OCI-M1 (cell line): ENCODE results near the gene SLAMF9.
"Not testable (repeated sequence)": the region's sequence is repeated elsewhere in the genome, so short reads cannot be mapped to it uniquely, and the experiment has no call there.

Source experiments
- DNase-seq: peaks from one replicate; lab custom pipeline; 2025; lab: John Stamatoyannopoulos, UW

SLAMF9 gene

DNA sequence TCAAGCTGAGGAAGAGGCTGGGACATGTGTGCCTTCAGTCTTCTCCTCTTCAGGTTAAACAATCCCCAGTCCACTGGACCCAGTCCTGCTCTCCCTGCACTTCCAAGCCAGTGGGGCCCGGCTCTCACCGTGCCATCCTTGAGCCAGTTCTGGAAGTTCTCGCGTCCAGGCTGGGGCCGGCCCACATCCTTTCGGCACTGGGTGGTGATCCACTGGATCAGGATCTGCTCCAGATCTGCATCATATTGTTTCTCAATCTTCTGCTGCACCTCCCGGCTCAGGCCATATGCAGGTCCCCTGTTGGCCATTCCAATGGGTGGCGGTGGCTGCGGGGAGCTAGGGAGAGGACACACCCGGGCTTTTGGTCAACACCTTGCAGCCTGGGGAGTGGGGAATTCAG lies 33.8 kb downstream of the SLAMF9 start:
- no peak for DNase-seq

DNA sequence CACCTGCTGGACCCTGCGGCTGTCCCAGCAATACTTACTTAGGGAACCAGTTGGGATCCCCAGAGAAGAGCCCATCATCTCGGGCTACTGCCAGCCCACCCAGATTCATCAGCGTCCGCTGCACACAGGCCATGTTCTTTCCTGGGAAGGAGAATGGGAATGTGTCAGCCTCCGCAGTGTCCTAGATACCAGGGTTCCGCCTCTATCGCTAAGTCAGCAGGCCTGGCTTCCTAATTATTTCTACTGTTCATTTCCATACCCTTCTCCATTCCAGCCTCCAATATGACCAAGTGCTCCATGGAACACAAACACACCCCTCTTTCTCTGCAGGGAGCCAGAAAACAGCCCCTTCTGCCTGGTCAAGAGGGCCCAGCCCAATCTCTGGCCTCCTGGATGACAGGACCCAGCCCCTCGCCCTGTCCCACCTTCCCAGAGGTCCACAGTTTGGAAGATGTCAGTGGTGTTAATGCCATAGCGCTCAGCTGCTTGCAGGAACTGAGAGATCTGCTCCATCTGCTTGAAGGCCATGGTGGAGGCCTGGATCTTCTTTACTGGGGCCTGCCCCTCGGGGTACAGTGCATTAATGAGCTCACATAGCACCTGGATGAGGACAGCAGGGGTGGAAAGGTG lies 34.7 kb downstream of the SLAMF9 start:
- DNase-seq = no peak

DNA sequence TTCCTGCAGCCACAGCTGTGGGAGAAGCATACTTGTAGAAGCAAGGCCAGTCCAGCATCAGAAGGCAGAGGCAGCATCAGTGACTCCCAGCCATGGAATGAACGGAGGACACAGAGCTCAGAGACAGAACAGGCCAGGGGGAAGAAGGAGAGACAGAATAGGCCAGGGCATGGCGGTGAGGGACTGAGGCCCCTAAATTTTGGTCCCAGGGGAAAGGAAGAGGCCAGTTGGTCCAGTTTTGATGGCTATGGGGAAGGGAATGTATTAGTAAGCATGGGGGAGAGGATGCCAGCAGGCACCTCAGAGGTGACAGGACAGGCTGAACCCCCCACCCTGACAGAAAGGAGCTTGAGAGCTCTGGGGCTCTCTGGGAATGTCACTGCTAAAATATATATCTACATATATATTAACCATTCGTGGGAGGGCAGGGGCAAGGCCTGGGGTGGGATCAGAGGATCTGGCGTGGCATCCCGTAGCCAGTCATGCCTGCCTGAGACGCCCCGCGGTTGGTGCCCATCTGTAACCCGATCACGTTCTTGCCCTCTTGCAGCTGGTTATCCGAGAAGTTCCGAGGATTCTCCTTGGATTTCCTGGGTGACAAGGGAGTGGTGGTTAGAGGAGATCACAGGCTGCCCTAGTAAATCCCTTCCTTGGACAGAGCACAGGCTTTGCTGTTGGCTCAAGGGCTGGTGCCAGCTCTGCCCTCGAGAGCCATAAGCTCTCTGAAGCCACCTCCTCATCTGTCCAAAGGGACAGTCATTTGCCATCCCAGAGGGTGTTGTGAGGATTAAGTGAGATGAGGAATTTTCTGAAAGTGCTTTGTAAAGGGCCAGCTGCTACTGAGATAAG lies 35.5 kb downstream of the SLAMF9 start:
- DNase-seq = no peak

DNA sequence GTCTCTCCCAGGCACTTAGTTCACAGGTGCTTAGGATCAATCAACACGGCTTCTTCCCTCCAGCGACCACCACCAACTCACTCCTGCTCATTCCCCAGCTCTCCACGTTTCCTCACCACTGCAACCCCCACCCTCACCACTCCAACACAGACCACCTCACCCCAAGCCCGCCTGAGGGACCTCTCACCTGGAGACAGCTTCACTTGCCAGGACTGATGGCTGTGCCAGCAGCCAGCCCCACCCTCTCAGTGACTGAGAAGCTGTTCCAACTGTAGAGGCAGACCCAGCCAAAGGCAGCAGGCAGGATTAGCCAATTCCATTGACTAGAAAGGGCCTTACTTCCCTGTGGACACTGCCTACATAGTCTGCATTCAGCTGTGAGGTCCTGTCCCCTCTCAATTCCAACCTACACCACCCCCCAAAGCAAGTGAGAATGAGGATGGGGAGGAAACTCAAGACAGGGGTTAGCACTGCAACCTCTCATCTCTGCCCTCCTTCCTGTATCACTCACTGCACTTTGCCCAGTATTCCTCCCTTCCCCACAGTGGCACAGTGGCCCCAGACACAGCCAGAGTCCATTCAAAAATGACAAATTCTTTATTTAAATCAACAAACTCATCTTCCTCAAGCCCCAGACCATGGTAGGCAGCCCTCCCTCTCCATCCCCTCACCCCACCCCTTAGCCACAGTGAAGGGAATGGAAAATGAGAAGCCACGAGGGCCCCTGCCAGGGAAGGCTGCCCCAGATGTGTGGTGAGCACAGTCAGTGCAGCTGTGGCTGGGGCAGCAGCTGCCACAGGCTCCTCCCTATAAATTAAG lies 36.3 kb downstream of the SLAMF9 start:
- no peak for DNase-seq

DNA sequence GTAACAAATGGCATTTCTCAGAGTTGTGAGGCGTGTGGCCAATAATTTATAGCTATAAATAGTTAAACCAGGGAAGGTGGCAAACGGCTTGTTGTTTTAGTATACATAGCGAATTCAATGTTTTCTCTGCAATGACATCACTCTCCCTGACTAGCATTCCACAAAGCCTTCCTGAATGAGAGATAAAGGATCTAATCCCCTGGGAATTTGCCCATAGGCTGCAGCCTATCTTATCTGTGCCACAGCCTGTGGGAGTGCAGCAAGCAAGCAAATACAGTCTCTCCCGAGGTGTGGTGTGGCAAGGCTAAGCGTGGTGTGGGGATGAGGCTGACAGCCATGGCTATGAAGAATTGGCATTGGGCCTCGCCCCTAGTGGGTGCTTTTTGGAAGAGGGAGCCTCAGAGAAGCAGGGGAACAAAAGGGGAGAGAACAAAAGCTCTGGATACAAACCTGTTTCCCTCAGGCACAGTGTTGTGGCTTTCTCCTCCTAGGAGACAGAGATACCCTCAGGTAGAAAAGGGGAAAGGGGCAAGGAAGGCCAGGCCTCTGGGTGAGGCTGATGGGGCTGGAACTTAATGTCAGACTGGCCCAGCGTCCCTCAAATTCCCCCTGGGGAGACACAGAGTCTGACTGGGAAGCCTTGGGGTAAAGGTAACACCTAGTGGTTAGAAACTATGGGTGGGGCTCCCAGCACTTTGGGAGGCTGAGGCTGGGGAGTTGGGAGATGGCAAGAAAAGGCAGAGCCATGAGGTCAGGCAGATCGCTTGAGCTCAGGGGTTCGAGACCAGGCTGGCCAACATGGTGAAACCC lies 37.6 kb downstream of the SLAMF9 start:
- DNase-seq = no peak

DNA sequence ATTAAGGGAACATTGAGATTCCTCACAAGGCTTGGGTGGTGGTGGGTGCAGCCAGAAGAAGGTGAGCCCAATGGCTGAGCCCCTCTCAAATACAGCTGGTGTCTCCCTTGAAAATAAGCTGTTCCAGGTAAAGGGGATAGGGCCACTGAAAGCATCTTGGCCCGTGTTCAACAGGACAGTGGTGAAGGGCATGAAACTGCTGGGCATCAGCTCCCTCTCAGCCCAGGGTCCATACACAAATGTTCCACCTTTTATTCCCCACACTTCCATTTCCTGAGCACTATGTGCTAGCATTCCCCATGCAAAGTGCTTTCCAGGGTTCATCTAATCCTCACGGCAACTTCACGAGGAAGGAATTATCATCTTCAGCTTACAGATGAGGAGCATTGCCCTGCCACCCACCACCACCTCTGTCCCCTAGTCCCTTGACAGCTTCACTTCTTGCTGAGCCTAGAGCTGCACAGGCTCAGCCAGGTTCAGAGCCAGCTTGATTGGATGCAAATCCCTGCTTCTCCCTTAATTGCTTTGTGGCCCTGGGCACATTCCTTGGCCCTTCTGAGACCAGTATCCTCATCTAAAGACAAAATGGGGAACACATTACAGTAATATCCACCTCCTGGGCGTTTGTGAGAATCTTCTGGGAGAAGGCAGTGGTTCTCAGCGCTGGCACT lies 38.3 kb downstream of the SLAMF9 start:
- DNase-seq = no peak

DNA sequence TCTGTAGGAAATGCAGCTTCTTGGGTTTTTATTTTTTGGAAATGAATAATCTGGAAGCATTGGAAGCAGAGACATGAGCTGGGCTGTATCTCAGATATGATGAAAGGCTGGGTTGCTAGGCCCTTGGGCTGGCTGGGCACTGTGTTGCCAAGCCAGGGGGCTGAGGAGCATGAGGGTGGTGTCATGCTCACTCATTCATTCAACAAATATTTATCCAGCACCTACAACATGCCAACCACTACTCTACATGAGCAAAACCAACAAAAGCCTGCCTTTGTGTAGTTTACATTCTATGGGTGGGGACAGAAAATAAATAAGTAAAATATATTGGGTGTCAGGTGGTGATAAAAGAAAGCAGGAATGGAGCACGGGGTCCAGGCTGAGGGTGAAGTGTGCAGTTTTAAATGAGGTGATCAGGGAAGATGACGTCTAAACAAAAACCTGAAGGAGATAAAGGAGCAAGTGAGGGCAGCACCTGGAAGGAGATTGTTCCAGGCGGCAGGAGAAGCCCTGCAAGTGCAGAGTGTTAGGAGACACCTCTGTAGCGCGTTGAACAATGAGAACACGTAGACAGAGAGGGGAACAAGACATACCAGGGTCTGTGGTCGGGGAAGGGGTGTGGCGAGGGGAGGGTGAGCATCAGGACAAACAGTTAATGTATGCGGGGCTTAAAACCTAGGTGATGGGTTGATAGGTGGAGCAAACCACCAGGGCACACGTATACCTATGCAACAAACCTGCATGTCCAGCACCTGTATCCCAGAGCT lies 39.6 kb downstream of the SLAMF9 start:
- no peak for DNase-seq

DNA sequence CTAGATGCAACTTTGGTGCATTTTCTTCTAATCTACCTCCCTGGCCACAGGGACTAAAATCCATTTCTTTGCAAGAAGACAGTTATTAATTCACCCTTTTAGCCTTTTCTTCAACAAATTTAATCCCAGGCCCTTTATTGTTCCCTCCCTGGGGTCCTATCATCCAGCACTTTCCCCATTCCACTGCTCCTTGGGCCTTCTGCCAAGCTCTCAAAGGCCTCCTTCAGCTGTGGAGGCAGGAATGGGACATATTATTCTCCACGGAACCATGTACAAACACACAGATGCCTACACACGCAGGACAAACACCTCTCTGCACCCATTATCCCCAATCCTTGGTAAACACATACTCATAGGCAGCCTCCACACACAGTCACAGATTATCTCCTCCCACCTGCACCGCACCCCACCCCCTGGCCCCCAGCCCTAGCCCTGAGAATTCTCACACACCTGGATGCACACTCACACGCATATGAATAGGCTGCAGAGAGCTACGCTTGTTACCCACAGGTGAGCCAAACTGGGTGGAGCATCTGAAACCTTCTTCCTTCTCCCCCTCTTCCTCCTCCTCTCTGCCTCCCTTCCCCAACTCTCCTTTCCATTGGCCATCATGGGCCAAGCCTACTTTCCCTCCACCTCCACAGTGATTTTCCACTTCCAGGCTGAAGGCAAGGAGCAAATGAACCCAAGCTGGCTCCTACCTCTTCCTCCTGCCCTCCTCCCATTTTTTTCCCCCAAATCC lies 40.4 kb downstream of the SLAMF9 start:
- DNase-seq = no peak

DNA sequence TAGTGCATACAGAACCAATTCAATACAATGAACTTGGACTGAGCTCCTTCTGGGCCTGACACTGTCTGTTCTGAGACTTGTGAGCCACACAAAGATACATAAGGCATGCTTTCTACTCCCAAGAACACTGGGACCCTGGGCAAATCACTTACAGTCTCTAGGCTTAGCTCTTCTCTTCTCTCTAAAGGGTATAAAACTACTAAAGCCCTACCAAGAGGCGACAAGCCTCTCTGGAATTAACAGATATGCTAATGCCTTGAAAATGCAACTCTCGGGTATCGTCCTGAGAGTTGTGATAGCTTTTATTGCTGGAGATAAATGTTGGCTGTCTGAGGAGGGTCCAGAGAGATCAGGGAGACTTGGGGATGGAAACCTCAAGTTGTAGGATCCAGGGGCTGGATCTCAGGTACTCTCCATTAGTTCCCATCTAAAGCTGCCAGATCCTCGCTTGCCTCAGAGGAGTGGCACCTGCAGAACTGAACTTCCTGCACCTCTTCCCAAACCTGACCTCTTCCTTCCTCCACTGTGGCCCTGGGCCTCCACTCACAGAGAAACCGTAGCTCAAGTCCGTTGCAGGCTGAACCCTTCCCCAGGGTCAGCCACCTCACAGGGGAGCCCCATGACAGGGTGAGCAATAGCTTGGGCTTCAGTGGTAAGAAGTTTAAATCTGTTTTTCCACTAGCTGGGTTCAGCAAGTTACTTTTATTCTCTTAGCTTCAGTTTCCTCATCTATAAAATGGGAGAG lies 42.5 kb downstream of the SLAMF9 start:
- peak; percentile 62 for DNase-seq

DNA sequence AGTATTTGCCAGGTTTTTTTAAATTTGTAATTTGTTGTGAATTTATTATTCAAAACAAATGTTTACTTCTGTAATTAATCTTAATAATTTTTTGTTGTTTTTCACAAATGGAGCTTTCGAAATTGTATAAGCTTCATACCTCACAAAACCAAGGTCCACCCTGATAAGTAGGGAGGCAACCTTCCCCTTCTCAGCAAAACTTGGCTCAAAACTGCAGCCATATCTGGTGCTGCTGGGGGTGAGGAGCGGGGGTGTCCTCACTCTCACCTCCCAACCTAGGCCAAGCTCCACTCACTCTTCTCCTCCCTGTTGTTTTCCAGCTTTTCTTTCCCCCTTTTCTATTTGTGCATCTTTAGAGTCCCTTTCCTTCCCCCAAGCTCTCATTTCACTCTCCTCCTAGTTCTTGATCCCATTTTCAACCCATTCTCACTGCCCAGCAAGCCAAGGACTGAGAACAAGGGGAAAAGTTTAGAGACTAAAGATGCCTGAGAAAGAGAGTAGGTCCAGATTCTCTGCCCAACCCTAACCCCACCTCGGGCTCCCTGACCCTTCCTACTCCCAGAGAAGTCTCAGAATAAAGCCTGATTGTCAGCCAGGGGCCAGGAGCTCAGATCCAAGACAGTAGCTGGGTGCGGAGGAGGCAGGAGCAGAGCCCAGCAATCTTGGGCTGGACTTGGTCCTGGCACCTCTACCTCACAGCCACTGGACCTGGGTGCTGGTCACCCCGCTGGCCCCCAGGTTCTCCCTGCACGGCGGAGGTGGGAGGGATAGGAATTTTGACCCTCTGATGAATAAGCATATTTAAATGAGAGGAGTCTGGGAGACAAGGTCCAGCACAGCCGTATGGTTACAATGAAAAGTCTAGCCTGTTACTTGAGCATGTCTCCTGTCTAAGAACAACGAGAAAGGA lies 45.8 kb downstream of the SLAMF9 start:
- no peak for DNase-seq

DNA sequence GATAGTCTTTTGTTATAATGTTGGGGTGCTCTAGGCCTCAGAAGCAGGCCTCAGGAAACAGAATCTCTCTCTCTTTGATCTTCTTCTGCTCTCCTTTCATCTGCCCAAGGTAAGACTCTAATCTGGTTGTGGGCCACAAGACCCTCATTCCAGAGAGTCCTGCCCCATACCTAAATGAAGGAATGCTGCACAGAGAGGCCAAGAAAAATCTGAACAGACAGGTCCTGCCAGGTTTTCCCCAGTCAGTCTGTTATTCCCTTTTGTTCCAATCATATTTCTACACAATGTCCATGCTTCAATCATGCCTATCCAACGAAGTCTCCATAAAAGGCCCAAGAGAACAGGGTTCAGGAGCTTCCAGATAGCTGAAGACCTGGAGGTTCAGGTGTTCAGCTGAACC lies 47.1 kb downstream of the SLAMF9 start:
- no peak for DNase-seq

DNA sequence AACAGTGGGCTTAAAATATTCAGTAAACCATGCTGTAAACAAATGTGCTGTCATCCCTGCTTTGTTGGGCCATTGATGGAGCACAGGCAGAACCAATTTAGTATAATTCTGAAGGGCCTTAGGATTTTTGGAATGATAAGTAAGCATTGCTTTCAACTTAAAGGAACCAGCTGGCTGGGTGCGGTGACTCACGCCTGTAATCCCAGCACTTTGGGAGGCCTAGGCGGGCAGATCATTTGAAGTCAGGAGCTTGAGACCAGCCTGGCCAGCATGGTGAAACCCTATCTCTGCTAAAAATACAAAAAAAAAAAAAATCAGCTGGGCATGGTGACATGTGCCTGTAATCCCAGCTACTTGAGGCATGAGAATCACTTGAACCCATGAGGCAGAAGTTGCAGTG lies 50.0 kb downstream of the SLAMF9 start:
- DNase-seq = not testable (repeated sequence)

DNA sequence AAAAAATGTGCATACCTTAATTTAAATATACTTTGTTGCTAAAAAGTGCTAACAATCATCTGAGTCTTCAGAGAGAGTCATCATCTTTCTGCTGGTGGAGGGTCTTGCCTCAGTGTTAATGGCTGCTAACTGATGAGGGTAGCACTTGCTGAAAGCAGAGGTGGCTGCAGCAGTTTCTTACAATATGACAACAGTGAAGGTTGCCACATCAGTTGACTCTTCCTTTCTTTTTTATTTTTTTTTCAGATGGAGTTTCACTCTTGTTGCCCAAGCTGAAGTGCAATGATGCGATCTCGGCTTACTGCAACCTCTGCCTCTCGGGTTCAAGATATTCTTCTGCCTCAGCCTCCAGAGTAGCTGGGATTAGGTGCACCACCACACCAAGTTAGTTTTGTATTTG lies 51.5 kb downstream of the SLAMF9 start:
- no peak for DNase-seq
